Measurements from ENCODE around the gene RPH3AL.

- no peak for TF ChIP-seq PPARA (CRISPR knock-in tag; IDR thresholded peaks at IDR 0.05; ENCODE audit: borderline replicate concordance)
- no peak for TF ChIP-seq ZNF8 (CRISPR knock-in tag; IDR thresholded peaks at IDR 0.05)
- no peak for TF ChIP-seq ZNF565 (CRISPR knock-in tag; conservative IDR thresholded peaks at IDR 0.05; ENCODE audit: low read depth)
- no peak for TF ChIP-seq PATZ1 (CRISPR knock-in tag; IDR thresholded peaks at IDR 0.05; ENCODE audit: borderline replicate concordance)
- TF ChIP-seq ISL1 (CRISPR knock-in tag; IDR thresholded peaks at IDR 0.05): no peak
- no peak for TF ChIP-seq ZFP30 (CRISPR knock-in tag; IDR thresholded peaks at IDR 0.05)
- TF ChIP-seq ZFP3 (CRISPR knock-in tag; IDR thresholded peaks at IDR 0.05): no peak
- TF ChIP-seq ARNTL (CRISPR knock-in tag; IDR thresholded peaks at IDR 0.05; ENCODE audit: borderline replicate concordance, low read depth): no peak
These were observed 31.1 kb downstream of the RPH3AL start for GRCh38 chr17:321386-321941.
